SU-DHL-6 (cell line): ENCODE measurements around the gene TEAD1.

ENCODE experiments used
- H2AFZ ChIP-seq: fragments of 200-600 bp; sonication (generic); 2 replicates; pipeline ENCODE4 v1.6.1; 2014; ENCODE audit warnings: low read depth, mild to moderate bottlenecking, moderate library complexity, mixed read lengths, antibody characterized with exemption, low read length; ENCODE audit not compliant: severe bottlenecking
- H3F3A ChIP-seq: fragments of 200-600 bp; shearing (Covaris generic); 2 replicates; pipeline ENCODE4 v1.6.0; 2016; ENCODE audit warnings: antibody characterized with exemption, mild to moderate bottlenecking; ENCODE audit not compliant: insufficient read depth
- H3K27ac ChIP-seq: fragments of 200-600 bp; sonication (generic); 2 replicates; pipeline ENCODE4 v1.5.1; 2016; ENCODE audit warnings: low read depth, mild to moderate bottlenecking, low read length, moderate library complexity, mixed read lengths
- H3K27me3 ChIP-seq: fragments of 200-600 bp; sonication (generic), shearing (Covaris generic); 2 replicates; pipeline ENCODE4 v1.6.0; 2014; ENCODE audit warnings: mild to moderate bottlenecking, low read length
- H3K36me3 ChIP-seq: fragments of 200-600 bp; sonication (generic); 2 replicates; pipeline ENCODE4 v1.6.1; 2014; ENCODE audit warnings: mild to moderate bottlenecking, low read length, mixed read lengths
- H3K4me2 ChIP-seq: fragments of 300-600, 200-600 bp; shearing (Covaris generic), sonication (generic); 2 replicates; pipeline ENCODE4 v1.6.0; 2014; ENCODE audit warnings: low read length, low read depth, mild to moderate bottlenecking; ENCODE audit not compliant: poor library complexity, severe bottlenecking
- H3K4me3 ChIP-seq: fragments of 200-600 bp; sonication (generic); 2 replicates; pipeline ENCODE4 v1.5.1; 2014; ENCODE audit warnings: antibody characterized with exemption, low read length, mild to moderate bottlenecking, mixed read lengths; ENCODE audit not compliant: insufficient read depth, poor library complexity, severe bottlenecking
- H3K79me2 ChIP-seq: fragments of 200-600 bp; sonication (generic); 2 replicates; pipeline ENCODE4 v1.6.1; 2014; ENCODE audit warnings: mild to moderate bottlenecking, low read length, moderate library complexity; ENCODE audit not compliant: insufficient read depth
- H3K9ac ChIP-seq: fragments of 200-600 bp; sonication (generic); 2 replicates; pipeline ENCODE4 v1.7.0; 2014; ENCODE audit warnings: mild to moderate bottlenecking, low read length
- H3K9me2 ChIP-seq: fragments of 200-600 bp; sonication (generic); replicated peaks from 2 replicates; pipeline ENCODE4 v1.6.1; 2014; ENCODE audit warnings: low read length; ENCODE audit not compliant: insufficient read depth
- H3K9me3 ChIP-seq: fragments of 200-600 bp; sonication (generic); 2 replicates; pipeline ENCODE4 v1.6.1; 2014; ENCODE audit warnings: low read length, mixed read lengths; ENCODE audit not compliant: insufficient read depth
- H4K20me1 ChIP-seq: fragments of 200-600 bp; sonication (generic); 2 replicates; pipeline ENCODE4 v1.6.1; 2014; ENCODE audit warnings: low read depth, mild to moderate bottlenecking, antibody characterized with exemption, low read length, moderate library complexity, mixed read lengths
- EZH2phosphoT487 ChIP-seq: fragments of 200-600 bp; sonication (generic), shearing (Covaris generic); conservative IDR thresholded peaks from 2 replicates; pipeline ENCODE4 v1.6.1; 2018; ENCODE audit warnings: mild to moderate bottlenecking, antibody characterized with exemption, low read length, moderate library complexity, mixed read lengths
- TF ChIP-seq, protein P1 (sequence below): fragments of 200-600 bp; sonication (generic); IDR thresholded peaks from one replicate; pipeline ENCODE4 v1.5.1; 2017; ENCODE audit warnings: antibody characterized with exemption, mild to moderate bottlenecking, low read length, moderate library complexity; ENCODE audit not compliant: insufficient read depth, poor library complexity, severe bottlenecking

The TEAD1 gene

DNA sequence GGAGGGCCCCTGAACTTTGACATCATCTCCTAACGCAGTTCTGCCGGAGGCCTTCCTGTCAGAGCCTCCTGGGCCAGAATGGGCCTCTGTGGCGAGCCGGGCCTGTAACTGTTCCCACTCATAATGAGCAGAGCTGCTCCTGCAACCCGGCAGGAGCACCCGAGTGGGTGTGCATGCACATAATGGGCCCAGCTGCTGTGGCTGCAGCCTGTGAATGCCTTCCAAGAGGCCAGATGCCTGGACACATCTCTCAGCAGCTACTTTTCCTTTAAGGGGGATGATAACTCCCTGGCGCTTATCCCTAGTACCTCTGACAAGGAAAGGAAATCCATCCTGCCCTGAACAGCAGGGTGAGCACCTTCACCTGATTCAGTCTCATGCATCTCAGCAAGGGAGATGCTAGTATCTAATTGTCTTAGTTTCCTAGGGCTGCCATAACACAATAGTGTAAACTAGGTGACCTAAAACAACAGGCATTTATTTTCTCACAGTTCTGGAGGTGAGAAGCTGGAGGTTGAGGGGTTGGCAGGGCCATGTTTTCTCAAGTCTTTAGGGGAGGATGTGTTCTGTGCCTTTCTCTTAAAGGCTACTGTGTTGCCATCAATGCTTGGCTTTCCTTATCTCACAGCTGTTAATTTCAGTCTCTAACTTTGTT, 120.5 kb downstream of the TEAD1 start:
- TF ChIP-seq, protein P1, sequence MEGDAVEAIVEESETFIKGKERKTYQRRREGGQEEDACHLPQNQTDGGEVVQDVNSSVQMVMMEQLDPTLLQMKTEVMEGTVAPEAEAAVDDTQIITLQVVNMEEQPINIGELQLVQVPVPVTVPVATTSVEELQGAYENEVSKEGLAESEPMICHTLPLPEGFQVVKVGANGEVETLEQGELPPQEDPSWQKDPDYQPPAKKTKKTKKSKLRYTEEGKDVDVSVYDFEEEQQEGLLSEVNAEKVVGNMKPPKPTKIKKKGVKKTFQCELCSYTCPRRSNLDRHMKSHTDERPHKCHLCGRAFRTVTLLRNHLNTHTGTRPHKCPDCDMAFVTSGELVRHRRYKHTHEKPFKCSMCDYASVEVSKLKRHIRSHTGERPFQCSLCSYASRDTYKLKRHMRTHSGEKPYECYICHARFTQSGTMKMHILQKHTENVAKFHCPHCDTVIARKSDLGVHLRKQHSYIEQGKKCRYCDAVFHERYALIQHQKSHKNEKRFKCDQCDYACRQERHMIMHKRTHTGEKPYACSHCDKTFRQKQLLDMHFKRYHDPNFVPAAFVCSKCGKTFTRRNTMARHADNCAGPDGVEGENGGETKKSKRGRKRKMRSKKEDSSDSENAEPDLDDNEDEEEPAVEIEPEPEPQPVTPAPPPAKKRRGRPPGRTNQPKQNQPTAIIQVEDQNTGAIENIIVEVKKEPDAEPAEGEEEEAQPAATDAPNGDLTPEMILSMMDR, result no peak
- TF ChIP-seq EZH2phosphoT487, result no peak
- H4K20me1 ChIP-seq, result no peaks in the 10 kb centered on the region
- no peak overlapping the region for H2AFZ ChIP-seq
- no peak overlapping the region for H3K9ac ChIP-seq
- H3K9me3 ChIP-seq, result no peaks in the 10 kb centered on the region
- H3K36me3 ChIP-seq, result no peaks in the 10 kb centered on the region
- no peaks in the 10 kb centered on the region for H3K79me2 ChIP-seq
- no peak overlapping the region for H3K4me3 ChIP-seq
- no peaks in the 10 kb centered on the region for H3K27me3 ChIP-seq
- H3K9me2 ChIP-seq, result no peaks in the 10 kb centered on the region
- H3K4me2 ChIP-seq, result no peak overlapping the region
- H3K27ac ChIP-seq, result no peak overlapping the region
- H3F3A ChIP-seq, result no peaks in the 10 kb centered on the region

GRCh38 chr11:12797996-12798395, 123.8 kb downstream of the TEAD1 start:
- Histone ChIP-seq H3K4me3 (no peak overlapping the region), H2AFZ (no peak overlapping the region), H4K20me1 (no peaks in the 10 kb centered on the region), H3F3A (no peaks in the 10 kb centered on the region), H3K9me3 (no peaks in the 10 kb centered on the region), H3K4me2 (no peak overlapping the region), H3K27me3 (no peaks in the 10 kb centered on the region), H3K9ac (no peak overlapping the region), H3K36me3 (no peaks in the 10 kb centered on the region), H3K79me2 (no peaks in the 10 kb centered on the region), H3K9me2 (no peaks in the 10 kb centered on the region), H3K27ac (no peak overlapping the region)
- TF ChIP-seq, protein P1, result no peak
- no peak for TF ChIP-seq EZH2phosphoT487

GRCh38 chr11:12798609-12799011, 124.4 kb downstream of the TEAD1 start:
- no peak overlapping the region for H2AFZ ChIP-seq
- no peaks in the 10 kb centered on the region for H3K9me3 ChIP-seq
- H3K27ac ChIP-seq, result no peak overlapping the region
- no peaks in the 10 kb centered on the region for H3K27me3 ChIP-seq
- no peak for TF ChIP-seq EZH2phosphoT487
- TF ChIP-seq, protein P1, result no peak
- H3K79me2 ChIP-seq, result no peaks in the 10 kb centered on the region
- no peaks in the 10 kb centered on the region for H3K36me3 ChIP-seq
- H4K20me1 ChIP-seq, result no peaks in the 10 kb centered on the region
- no peaks in the 10 kb centered on the region for H3F3A ChIP-seq
- H3K4me2 ChIP-seq, result no peak overlapping the region
- no peaks in the 10 kb centered on the region for H3K9me2 ChIP-seq
- no peak overlapping the region for H3K4me3 ChIP-seq
- no peak overlapping the region for H3K9ac ChIP-seq
